Measurements from ENCODE around the gene DCUN1D5. TPM values are rescaled to one million over a fixed set of nuclear protein-coding genes. Genes with fewer than 3 reads are reported as not detected.

DCUN1D5 gene
- polyA plus RNA-seq, 1 donor from 2014 or later: 85.5 TPM

DNA sequence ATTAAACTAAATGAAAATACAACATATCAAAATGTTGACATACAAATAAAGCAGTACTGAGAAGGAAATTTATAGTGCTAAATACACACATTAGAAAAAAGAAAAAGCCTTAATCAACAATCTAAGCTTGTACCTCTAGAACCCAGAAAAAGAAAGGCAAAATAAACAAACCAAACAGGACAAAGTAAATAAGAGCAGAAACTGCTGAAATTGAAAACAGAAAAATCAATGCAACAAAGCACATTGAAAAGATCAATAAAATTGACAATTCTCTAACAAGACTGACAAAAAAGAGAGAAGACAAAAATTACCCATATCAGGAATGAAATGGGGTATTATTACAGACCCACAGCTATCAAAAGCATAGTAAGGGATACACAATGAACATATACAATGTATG lies 21.0 kb downstream of the DCUN1D5 start:
- TF ChIP-seq EP300 (conservative IDR thresholded peaks at IDR 0.05; ENCODE audit: poor library complexity, severe bottlenecking) (no peak), MXI1 (conservative IDR thresholded peaks at IDR 0.05; ENCODE audit: poor library complexity, severe bottlenecking) (no peak), SMC3 (conservative IDR thresholded peaks at IDR 0.05; ENCODE audit: poor library complexity) (no peak), TAF1 (IDR thresholded peaks at IDR 0.05; ENCODE audit: low read depth) (no peak), POLR2AphosphoS5 (IDR thresholded peaks at IDR 0.05) (no peak), EZH2 (IDR thresholded peaks at IDR 0.05; ENCODE audit: borderline replicate concordance, insufficient read depth, low read length, poor library complexity, severe bottlenecking) (no peak), REST (IDR thresholded peaks at IDR 0.05; ENCODE audit: borderline replicate concordance) (no peak), RAD21 (conservative IDR thresholded peaks at IDR 0.05) (no peak)
- TF ChIP-seq, protein P1, sequence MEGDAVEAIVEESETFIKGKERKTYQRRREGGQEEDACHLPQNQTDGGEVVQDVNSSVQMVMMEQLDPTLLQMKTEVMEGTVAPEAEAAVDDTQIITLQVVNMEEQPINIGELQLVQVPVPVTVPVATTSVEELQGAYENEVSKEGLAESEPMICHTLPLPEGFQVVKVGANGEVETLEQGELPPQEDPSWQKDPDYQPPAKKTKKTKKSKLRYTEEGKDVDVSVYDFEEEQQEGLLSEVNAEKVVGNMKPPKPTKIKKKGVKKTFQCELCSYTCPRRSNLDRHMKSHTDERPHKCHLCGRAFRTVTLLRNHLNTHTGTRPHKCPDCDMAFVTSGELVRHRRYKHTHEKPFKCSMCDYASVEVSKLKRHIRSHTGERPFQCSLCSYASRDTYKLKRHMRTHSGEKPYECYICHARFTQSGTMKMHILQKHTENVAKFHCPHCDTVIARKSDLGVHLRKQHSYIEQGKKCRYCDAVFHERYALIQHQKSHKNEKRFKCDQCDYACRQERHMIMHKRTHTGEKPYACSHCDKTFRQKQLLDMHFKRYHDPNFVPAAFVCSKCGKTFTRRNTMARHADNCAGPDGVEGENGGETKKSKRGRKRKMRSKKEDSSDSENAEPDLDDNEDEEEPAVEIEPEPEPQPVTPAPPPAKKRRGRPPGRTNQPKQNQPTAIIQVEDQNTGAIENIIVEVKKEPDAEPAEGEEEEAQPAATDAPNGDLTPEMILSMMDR (IDR thresholded peaks at IDR 0.05; ENCODE audit: poor library complexity, severe bottlenecking): no peak
- H3K9me2 ChIP-seq (ENCODE audit: insufficient read depth, low read length): no peaks in the 10 kb centered on the region

DNA sequence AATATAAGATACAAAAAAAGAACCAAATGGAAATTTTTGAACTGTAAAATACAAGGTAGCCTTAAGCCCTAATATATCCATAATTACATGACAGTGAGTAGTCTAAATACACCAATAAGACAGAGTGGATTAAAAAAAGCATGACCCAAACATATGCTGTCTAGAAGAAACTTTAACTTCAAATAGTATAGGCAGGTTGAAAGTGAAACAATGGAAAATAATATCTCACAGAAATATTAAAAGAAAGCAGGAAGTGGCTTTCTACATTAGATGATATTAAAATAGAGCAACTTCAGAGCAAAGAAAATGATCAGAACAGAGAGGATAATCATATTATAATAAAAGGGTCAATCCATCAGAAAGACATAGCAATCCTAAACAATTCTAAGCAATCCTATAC lies 21.8 kb downstream of the DCUN1D5 start:
- Histone ChIP-seq H4K20me1 (ENCODE audit: insufficient read depth) (no peaks in the 10 kb centered on the region), H3K79me2 (replicated peaks; ENCODE audit: insufficient read depth, low read length) (peaks cover 11% of the 10 kb centered on the region), H3K36me3 (ENCODE audit: insufficient read depth, low read length) (peaks cover 5% of the 10 kb centered on the region), H3K9me3 (ENCODE audit: low read length) (no peaks in the 10 kb centered on the region), H3K27me3 (ENCODE audit: insufficient read depth, low read depth, low read length) (no peaks in the 10 kb centered on the region), H3K27ac (ENCODE audit: low read length) (no peak overlapping the region), H3K4me2 (ENCODE audit: low read length) (no peak overlapping the region), H3K9ac (ENCODE audit: low read length) (no peak overlapping the region), H3K9me2 (ENCODE audit: insufficient read depth, low read length) (no peaks in the 10 kb centered on the region), H2AFZ (ENCODE audit: low read depth, low read length) (no peak overlapping the region), H3F3A (ENCODE audit: insufficient read depth, low read length, poor library complexity, severe bottlenecking) (no peaks in the 10 kb centered on the region), H3K4me3 (ENCODE audit: low read length) (no peak overlapping the region)
- TF ChIP-seq EP300 (conservative IDR thresholded peaks at IDR 0.05; ENCODE audit: poor library complexity, severe bottlenecking) (no peak), POLR2AphosphoS5 (IDR thresholded peaks at IDR 0.05) (no peak), RAD21 (conservative IDR thresholded peaks at IDR 0.05) (no peak), MXI1 (conservative IDR thresholded peaks at IDR 0.05; ENCODE audit: poor library complexity, severe bottlenecking) (no peak), EZH2 (IDR thresholded peaks at IDR 0.05; ENCODE audit: borderline replicate concordance, insufficient read depth, low read length, poor library complexity, severe bottlenecking) (no peak), REST (IDR thresholded peaks at IDR 0.05; ENCODE audit: borderline replicate concordance) (no peak), TAF1 (IDR thresholded peaks at IDR 0.05; ENCODE audit: low read depth) (no peak), SMC3 (conservative IDR thresholded peaks at IDR 0.05; ENCODE audit: poor library complexity) (no peak)
- TF ChIP-seq, protein P1 (IDR thresholded peaks at IDR 0.05; ENCODE audit: poor library complexity, severe bottlenecking): no peak

More for the DNA sequence above, 21.0 kb downstream of the DCUN1D5 start:
- Histone ChIP-seq H4K20me1 (ENCODE audit: insufficient read depth) (no peaks in the 10 kb centered on the region), H3K4me2 (ENCODE audit: low read length) (no peak overlapping the region), H3K27ac (ENCODE audit: low read length) (no peak overlapping the region), H2AFZ (ENCODE audit: low read depth, low read length) (no peak overlapping the region), H3K79me2 (replicated peaks; ENCODE audit: insufficient read depth, low read length) (peaks cover 11% of the 10 kb centered on the region), H3K9me3 (ENCODE audit: low read length) (no peaks in the 10 kb centered on the region), H3K9ac (ENCODE audit: low read length) (no peak overlapping the region), H3K4me3 (ENCODE audit: low read length) (no peak overlapping the region), H3K27me3 (ENCODE audit: insufficient read depth, low read depth, low read length) (no peaks in the 10 kb centered on the region), H3F3A (ENCODE audit: insufficient read depth, low read length, poor library complexity, severe bottlenecking) (no peaks in the 10 kb centered on the region), H3K36me3 (ENCODE audit: insufficient read depth, low read length) (no peaks in the 10 kb centered on the region)
